A549 treated with Mapracorat at 1 μM for 4 hours (cell line): ENCODE results near the gene C10orf62. TPM values are rescaled to one million over a fixed set of nuclear protein-coding genes. Genes with fewer than 3 reads are reported as not detected.

ENCODE experiments used
- total RNA-seq: library from RNA; stranded (reverse); fragments of 200-300 nt; extraction: Qiagen RNA extraction; gene quantifications from 5 replicates; pipeline ENCODE4 v1.2.3, GENCODE V29; 2022

C10orf62 gene
- not detected in 5 replicates for total RNA-seq

GRCh38 chr10:97589479-97589878 is at the start of gene C10orf62:
TSS of gene C10orf62 (plus strand) at chr10:97589721. CDS start at chr10:97589898, 177 bp downstream.

GRCh38 chr10:97572214-97572989 is 17.1 kb upstream of the C10orf62 start, which contains the start of gene ANKRD2:
TSS of gene ANKRD2 (plus strand) at chr10:97572779. CDS start at chr10:97572789, 10 bp downstream.

GRCh38 chr10:97584060-97584797 is 5.3 kb upstream of the C10orf62 start, which contains the start of gene HOGA1:
TSS of gene HOGA1 (plus strand) at chr10:97584389. CDS start at chr10:97584704, 315 bp downstream.

GRCh38 chr10:97632949-97633884 is 43.7 kb downstream of the C10orf62 start, which contains the start of gene MORN4:
TSS of gene MORN4 (minus strand) at chr10:97633500. CDS start at chr10:97619653, 13,847 bp downstream.

GRCh38 chr10:97640174-97640867 is 50.8 kb downstream of the C10orf62 start, which contains the start of gene PI4K2A:
TSS of gene PI4K2A (plus strand) at chr10:97640671. CDS start at chr10:97640743, 72 bp downstream.

Other genes with a start within 250 kb of the C10orf62 start
- gene RRP12, start 188.4 kb upstream of the C10orf62 start, total RNA-seq, result 49.9 to 64.6 TPM (median 56.3 TPM) in 5 replicates
- 569 to 637 TPM (median 623 TPM) in 5 replicates for gene PGAM1, start 163.5 kb upstream of the C10orf62 start, total RNA-seq
- 52.8 to 56.2 TPM (median 54.2 TPM) in 5 replicates for gene EXOSC1, start 143.7 kb upstream of the C10orf62 start, total RNA-seq
- gene ZDHHC16, start 143.5 kb upstream of the C10orf62 start, total RNA-seq, result 45.4 to 53.7 TPM (median 50.4 TPM) in 5 replicates
- 40.0 to 50.7 TPM (median 47.0 TPM) in 5 replicates for gene MMS19, start 91.3 kb upstream of the C10orf62 start, total RNA-seq
- gene UBTD1, start 90.8 kb upstream of the C10orf62 start, total RNA-seq, result 16.2 to 20.6 TPM (median 19.0 TPM) in 5 replicates
- 4.7 to 7.9 TPM (median 6.3 TPM) in 5 replicates for gene ANKRD2, start 16.9 kb upstream of the C10orf62 start, total RNA-seq
- gene HOGA1, start 5.3 kb upstream of the C10orf62 start, total RNA-seq, result 1.6 to 2.6 TPM (median 1.8 TPM) in 5 replicates
- gene MORN4, start 43.8 kb downstream of the C10orf62 start, total RNA-seq, result 6.3 to 8.1 TPM (median 7.0 TPM) in 5 replicates
- gene PI4K2A, start 51.0 kb downstream of the C10orf62 start, total RNA-seq, result 20.9 to 25.7 TPM (median 25.2 TPM) in 5 replicates
- 87.1 to 130 TPM (median 117 TPM) in 5 replicates for gene AVPI1, start 97.5 kb downstream of the C10orf62 start, total RNA-seq
- gene MARVELD1, start 124.0 kb downstream of the C10orf62 start, total RNA-seq, result 43.9 to 51.9 TPM (median 51.6 TPM) in 5 replicates
- 19.1 to 25.5 TPM (median 25.1 TPM) in 5 replicates for gene ZFYVE27, start 147.4 kb downstream of the C10orf62 start, total RNA-seq
- gene SFRP5, start 182.3 kb downstream of the C10orf62 start, total RNA-seq, result 1.7 to 2.8 TPM (median 2.4 TPM) in 5 replicates